Mucosa of descending colon (tissue), 3 donors: ENCODE results near the gene PRKAR1B. TPM values are rescaled to one million over a fixed set of nuclear protein-coding genes. Genes with fewer than 3 reads are reported as not detected.

Source experiments
- ATAC-seq: fragments of 200-7000 bp; cut with Tn5 transposase; one replicate; pipeline ENCODE4 v1.9.1; 2020; ENCODE audit warnings: mild to moderate bottlenecking, moderate library complexity
- DNase-seq, 3 donors: peaks; one replicate each; pipeline ENCODE4 v3.0.0-alpha.2; 2020
- H3K36me3 ChIP-seq: fragments of 200-600 bp; one replicate; pipeline ENCODE4 v1.8.0; 2021; ENCODE audit warnings: low read depth, mild to moderate bottlenecking
- H3K4me1 ChIP-seq: fragments of 200-600 bp; one replicate; pipeline ENCODE4 v1.8.0; 2021; ENCODE audit warnings: low read depth, mild to moderate bottlenecking
- H3K4me3 ChIP-seq: fragments of 200-600 bp; one replicate; pipeline ENCODE4 v1.8.0; 2021; ENCODE audit warnings: mild to moderate bottlenecking
- H3K9me3 ChIP-seq: fragments of 200-600 bp; one replicate; pipeline ENCODE4 v1.8.0; 2021; ENCODE audit warnings: mild to moderate bottlenecking
- CTCF ChIP-seq: fragments of 200-600 bp; IDR thresholded peaks from one replicate; pipeline ENCODE4 v1.8.0; 2022; ENCODE audit warnings: antibody characterized with exemption, mild to moderate bottlenecking
- intact Hi-C, 2 donors: fragments of 100-400 bp; cut with DNase I in 1 of 2; cut with micrococcal nuclease in 1 of 2; formaldehyde crosslinking; loops; one replicate each; pipeline versions ENCODE4 v1.11.0 to v1.11.1; 2022; cut with DNase I, micrococcal nuclease
- total RNA-seq, 3 donors: library from RNA; stranded (reverse); fragmentation: NEBNext Ultra II Directional in 2 of 3; extraction: Animal tissue kit (Norgen Biotek cat#: 25700) in 2 of 3; gene quantifications; one replicate each; pipeline versions ENCODE4 v1.2.1 to v1.2.4, GENCODE V29; 2021 to 2023
- donor health status: DM: no; HTN: no; CAD: no; lungs with moderate emphysema.
- donor health status: DM: no; HTN: no; CAD: no.
- donor health status: DM: no; HTN: yes; CAD: no.

The PRKAR1B gene
- total RNA-seq, 3 donors from 2014 or later, result 10.1 to 24.5 (median 24.4) TPM

GRCh38 chr7:500521-501420 is 226.3 kb downstream of the PRKAR1B start:
- no peak for TF ChIP-seq CTCF
- intact Hi-C loops, result loop anchor here (10.0 kb wide), 2 partner anchors 166 to 176 kb away; no protein-coding TSS in a partner anchor
- DNase-seq, result peak in 2 of 3 donors; percentile 28 to 37
- Histone ChIP-seq H3K4me3 (no peak overlapping the region), H3K4me1 (peaks cover 35% of the 10 kb centered on the region), H3K36me3 (no peaks in the 10 kb centered on the region), H3K9me3 (no peaks in the 10 kb centered on the region)
- no peak for ATAC-seq

- Histone ChIP-seq H3K4me1 (peaks cover 27% of the 10 kb centered on the region), H3K9me3 (no peaks in the 10 kb centered on the region), H3K36me3 (no peaks in the 10 kb centered on the region), H3K4me3 (no peak overlapping the region)
- ATAC-seq (no peak), DNase-seq (peak in 1 of 3 donors; percentile 31)
- TF ChIP-seq CTCF, result no peak
- intact Hi-C loops, result loop anchor here (10.0 kb wide), 2 partner anchors 165 to 175 kb away; no protein-coding TSS in a partner anchor
Measured at GRCh38 chr7:499853-500485, 227.1 kb downstream of the PRKAR1B start.

Other genes starting within 250 kb of the PRKAR1B start
- gene PDGFA, start 207.4 kb downstream of the PRKAR1B start, total RNA-seq, result 10 to 100 TPM; 52.7 to 63.0 (median 57.5) TPM
- 10 to 100 TPM; 29.4 to 43.0 (median 30.9) TPM for gene DNAAF5, start 582 bp downstream of the PRKAR1B start, total RNA-seq
- 100 to 1,000 TPM; 151 to 179 (median 164) TPM for gene SUN1, start 105.2 kb upstream of the PRKAR1B start, total RNA-seq
- 10 to 100 TPM; 36.9 to 48.8 (median 48.2) TPM for gene GET4, start 149.3 kb upstream of the PRKAR1B start, total RNA-seq
- gene ADAP1, start 227.4 kb upstream of the PRKAR1B start, total RNA-seq, result 100 to 1,000 TPM in 1 of 3 donors, 10 to 100 TPM in 2; 80.7 to 153 (median 98.8) TPM
- gene COX19, start 248.3 kb upstream of the PRKAR1B start, total RNA-seq, result 10 to 100 TPM; 14.9 to 20.9 (median 15.8) TPM